Epidermal melanocyte (primary cell): ENCODE results near the gene FEM1A.
"Not testable (repeated sequence)": the region's sequence is repeated elsewhere in the genome, so short reads cannot be mapped to it uniquely, and the experiment has no call there.

Experiments used
- DNase-seq: peaks from one replicate; pipeline ENCODE4 v3.0.0; 2011; ENCODE audit warnings: low spot score; ENCODE audit not compliant: insufficient read length

Gene FEM1A

DNA sequence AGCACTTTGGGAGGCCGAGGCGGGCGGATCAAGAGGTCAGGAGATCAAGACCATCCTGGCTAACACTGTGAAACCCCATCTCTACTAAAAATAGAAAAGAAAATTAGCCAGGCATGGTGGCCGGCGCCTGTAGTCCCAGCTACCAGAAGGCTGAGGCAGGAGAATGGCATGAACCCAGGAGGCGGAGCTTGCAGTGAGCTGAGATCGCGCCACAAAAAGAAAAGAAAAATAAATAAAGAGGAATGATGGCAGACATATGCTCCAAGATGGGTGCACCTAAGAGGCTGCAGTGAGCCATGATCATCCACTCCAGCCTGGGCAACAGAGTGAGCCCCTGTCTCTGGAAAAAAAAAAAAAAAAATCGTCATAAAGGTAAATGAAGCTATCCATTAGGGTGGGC is 54.4 kb downstream of the FEM1A start:
- DNase-seq = not testable (repeated sequence)

DNA sequence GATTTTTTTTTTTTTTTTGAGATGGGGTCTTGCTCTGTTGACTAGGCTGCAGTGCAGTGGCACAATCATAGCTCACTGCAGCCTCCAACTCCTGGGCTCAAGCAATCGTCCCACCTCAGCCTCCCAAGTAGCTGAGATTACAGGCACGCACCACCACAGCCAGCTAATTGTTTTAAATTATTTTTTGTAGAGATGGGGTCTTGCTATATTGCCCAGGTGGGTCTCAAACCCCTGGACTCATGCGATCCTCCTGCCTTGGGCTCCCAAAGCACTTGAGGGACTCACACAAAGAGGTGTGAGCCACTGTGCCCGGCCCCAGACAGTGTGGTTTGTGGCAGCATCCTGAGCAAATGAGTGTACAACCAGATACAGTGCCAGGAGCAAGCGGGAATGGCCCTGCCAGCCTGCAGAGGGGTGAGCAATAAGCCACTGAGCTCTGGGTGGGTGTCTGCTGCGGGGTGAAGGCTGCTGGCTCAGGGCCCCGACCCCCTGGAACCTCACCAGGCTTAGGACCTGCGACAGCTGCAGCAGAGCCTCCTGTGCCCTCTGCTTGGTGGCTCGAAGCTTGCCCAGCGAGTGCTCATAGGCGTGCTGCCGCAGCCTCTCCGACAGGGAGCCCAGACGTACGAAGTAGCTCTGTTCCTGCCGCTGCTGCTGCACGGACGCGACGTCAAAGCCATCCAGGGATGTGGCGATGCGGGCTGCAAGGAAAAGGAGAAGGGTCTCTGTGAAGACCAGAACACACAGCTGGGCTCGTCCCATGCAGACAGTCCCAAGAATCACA is 55.8 kb downstream of the FEM1A start:
- DNase-seq = no peak

DNA sequence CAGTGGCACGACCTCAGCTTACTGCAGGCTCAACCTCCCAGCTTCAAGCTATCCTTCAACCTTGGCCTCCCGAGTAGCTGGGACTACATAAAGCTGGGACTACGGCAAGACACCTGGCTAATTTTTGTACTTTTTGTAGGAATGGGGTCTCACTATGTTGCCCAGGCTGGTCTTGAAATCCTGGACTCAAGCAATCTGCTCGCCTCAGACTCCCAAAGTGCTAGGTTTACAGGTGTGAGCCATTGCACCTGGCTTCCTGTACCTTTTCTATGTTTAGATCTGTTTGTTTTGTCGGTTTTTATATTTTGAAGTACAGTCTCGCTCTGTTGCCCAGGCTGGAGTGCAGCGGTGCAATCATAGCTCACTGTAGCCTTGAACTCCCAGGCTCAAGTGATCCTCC is 57.5 kb downstream of the FEM1A start:
- DNase-seq = no peak
